NCI-H524 treated with DMSO at 0.1 percent for 48 hours (cell line): Measurements from ENCODE around the gene PKP1.

Experiments
- DNase-seq: peaks from one replicate; lab custom pipeline; 2025; lab: John Stamatoyannopoulos, UW

The PKP1 gene

DNA sequence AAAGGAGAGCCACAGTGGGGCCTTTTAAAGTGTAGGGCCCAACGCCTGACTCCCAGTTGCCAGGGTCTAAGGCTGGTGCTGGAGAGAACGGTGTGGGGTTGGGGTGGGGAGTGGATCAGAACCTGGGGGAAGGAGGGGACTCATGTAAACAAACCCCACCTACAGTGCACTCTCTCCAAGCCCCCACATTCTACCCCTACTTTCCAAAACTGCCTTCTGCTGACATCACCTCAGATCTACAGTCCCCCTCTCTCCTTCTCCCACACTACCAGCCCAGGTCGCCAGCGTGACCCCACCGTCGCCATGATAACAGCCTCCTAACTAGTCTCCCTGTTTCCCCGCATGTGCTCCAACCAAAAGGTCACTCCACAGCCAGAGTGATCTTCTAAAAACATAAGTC lies 67.6 kb downstream of the PKP1 start:
- DNase-seq = no peak

DNA sequence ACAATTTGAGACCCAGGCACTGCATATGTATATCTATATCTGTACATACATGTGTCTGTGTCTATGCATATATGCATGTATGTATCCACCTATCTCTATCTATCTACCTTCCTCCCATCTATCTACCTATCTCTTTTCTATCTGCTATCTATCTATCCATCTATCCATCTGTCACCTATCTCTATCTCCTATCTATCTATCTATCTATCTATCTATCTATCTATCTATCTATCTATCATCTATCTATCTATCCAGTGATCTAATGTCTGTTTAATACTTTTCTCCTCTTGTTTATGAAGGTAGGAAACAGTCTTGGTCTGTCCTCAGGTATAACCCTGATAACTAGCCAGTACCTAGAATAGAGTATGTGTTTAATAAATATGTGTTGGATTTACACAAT lies 68.3 kb downstream of the PKP1 start:
- no peak for DNase-seq

DNA sequence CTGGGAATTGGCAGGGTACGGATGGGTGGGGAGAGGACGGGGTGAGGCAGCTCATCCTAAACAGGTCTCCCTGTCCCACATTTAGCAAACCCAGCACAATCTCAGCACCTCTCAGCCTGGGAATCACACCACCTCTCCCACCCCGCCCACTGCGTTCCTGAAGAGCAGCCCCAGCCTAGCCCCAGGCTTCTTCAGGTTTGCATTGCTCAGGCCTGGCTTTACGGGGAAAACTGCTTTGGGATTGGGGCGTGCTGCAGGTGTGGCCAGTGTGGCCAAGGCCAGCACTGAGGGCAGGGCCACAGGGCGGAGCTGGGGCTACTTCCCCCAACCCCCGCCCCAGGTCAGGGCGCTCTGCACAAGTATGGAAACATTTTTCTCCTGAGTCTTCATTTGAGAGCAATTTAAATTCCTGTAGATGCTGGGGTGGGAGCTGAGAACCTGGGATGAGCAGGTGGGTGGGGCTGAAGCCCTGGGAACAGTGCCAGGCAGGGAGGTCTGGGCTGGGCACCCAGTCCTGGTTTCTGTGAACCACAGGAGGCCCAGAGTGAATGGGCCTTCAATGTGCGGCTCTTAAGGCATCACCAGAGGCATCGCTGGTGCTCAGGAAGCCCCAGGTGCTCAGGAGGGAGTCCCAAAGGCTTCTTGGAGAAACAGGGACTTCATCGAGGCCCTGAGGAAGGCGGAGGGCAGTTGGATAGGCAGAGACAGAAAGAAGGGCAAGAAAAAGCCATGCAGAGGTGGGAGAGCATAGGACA lies 70.1 kb downstream of the PKP1 start:
- no peak for DNase-seq

DNA sequence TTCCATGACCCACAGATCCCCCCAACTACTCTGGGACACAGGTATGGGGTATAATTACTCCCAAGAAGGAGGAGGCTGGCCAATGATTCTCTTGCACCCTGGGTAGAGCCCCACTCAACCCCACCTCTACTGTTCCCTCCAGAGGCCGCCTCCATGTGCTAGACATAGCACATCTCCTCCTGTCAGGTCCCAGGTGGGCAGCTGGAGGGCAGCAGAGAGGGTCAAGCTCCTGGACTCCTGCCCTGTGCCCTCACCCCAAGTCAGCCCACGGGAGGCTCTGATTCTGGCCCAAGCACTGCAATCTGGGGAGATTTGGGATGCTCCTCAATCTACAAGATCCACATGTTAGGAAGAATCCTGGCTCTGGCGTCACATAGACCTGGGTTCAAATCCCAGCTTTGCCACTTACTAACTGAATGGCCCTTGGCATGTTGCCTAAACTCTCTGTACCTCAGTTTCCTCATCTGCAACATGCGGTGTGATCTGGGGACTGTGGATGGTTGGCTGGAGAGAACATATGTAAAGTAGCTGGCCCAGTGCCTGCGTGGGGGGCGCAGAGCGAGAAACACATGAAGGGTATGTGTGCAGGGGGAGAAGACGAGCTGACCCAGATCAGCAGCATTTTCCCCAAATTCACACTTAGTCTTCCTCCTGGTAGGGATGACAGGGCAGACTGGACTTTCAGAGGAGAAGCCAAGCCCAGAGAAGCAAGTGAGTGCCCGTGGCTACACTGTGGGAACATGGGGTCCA lies 71.0 kb downstream of the PKP1 start:
- DNase-seq = no peak

DNA sequence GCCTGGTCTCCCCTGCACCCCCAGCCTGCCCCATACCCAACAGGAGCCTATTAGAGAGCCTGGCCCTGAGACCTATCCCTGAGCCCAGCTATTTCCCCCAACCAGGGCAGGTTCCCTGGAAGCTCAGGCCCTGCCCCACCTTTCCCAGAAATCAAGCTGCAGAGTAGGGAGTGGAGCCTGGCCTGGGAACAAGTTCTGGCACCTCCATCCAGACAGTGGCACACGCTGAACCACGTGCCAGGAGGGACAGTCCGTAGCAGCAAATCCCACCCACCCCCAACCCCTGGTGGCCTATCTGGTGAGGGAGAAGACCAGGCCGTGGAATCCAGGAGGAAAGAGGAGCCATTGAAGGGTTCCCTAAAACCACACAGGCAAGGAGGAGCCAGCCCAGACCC lies 71.6 kb downstream of the PKP1 start:
- DNase-seq = no peak

DNA sequence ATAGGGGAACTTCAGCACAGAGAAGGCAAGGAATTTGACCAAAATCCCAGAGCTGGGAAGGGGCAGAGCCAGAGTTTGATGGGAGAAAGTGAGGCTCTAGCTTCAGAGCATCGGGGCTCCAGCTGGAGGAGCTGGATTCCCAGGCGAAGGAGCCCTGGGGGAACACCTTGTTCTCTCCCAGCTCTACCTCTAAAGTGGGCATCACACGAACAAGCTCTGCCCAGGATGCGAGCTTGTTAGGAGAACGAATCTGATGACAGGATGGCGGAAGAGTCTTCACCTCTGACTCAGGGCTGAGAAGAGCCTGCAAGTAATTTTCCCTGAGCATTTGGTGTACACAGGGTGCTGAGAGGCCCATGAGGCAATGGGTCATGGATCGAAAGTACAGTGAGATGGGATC lies 72.2 kb downstream of the PKP1 start:
- DNase-seq = no peak

DNA sequence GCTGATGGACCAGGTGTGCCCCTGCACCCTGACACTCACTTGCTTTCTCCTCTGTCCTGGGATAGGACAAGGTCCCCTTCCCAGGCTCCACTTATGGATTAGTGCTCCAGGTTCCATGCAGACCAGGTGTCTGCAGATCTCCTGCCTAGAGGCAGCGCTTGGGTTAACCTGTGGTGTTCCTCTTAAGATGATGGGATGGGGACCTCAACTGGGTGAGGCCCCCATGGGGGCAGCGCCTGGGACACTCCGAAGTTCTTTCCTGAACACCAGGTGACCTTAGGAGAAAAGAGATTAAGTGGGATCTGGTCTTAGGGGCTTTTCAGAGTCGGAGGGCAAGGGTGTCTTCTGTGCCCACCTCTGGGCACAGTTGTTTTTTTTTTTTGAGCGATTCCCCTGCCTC lies 72.9 kb downstream of the PKP1 start:
- no peak for DNase-seq

DNA sequence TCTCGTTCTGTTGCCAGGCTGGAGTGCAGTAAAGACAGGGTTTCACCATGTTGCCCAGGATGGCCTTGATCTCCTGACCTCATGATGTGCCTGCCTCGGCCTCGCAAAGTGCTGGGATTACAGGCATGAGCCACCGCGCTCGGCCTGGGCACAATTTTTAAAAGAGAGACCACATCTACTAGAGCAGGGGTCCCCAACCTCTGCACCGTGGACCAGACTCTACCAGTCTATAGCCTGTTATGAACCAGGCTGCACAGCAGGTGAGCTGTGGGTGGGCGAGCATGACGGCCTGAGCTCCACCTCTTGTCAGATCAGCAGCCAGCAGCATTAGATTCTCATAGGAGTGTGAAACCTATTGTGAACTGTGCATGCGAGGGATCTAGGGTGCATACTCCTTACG lies 73.4 kb downstream of the PKP1 start:
- no peak for DNase-seq

DNA sequence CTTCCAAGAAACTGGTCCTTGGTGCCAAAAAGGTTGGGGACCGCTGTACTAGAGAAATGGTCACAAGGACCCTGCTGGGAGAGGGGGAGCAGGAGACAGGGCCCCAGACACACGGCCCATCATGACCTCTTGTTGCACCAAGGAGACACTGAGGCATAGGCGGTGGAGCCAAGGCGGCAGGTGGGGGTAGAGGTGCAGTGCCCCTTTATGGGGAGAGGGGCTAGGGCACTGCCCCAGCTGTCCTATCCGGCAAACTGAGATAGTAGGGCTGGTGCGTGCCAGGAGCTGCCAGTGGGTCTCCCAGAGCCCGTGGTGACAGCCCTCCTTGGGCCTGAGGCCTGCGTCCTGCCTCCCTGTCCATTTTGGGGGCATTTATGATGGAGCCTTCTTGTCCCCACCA lies 73.9 kb downstream of the PKP1 start:
- DNase-seq = no peak

DNA sequence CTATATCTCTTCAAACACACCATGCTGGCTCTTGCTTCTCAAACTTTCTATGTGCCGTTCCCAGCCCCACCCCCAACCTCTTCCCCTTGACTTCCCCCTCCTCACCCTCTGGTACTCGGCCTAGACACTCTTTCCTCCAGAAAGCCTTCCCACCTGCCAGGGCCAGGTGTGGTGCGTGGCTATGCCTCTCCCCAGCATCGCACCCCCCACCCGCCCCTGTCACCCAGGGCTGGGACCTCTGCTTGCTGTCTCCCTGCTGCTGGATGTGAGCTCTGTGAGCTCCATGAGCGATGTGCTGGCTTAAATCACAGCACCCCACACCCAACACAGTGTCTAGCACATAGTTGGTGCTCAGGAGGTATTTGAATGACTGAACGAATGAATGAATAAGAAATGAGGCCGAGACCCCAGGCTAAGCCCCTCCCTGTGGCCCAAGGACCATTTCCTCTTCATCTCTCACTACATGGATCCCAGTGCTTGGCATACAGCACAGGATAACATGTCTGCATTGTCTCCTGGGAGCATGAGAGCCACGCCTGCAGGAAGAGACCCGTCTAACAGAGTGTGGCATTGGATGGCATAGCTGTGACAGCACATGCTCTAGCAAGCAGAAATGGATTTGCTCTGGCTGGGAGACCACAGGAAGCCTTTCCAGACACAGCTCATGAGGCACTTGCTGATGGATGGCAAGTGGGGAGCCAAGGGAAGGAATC lies 74.5 kb downstream of the PKP1 start:
- no peak for DNase-seq

DNA sequence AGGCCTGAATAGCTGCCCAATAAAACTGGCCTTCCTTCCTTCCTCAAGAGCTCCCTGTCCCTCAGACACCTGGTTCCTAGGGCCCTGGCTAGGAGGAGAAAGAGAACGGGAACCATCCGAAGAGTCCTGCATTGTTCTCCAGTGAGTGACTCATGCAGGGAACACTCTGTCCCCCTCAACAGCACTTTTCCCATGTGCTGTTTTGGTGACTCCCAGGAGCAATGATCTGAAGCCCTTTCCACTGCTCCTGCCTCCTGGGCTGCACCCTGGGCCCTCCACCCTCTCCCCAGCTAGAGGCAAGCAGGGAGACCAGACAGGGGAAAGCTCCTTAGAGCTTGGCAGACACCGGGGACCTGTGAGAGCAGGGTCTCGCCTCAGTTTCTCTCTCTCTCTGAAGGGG lies 75.3 kb downstream of the PKP1 start:
- no peak for DNase-seq

DNA sequence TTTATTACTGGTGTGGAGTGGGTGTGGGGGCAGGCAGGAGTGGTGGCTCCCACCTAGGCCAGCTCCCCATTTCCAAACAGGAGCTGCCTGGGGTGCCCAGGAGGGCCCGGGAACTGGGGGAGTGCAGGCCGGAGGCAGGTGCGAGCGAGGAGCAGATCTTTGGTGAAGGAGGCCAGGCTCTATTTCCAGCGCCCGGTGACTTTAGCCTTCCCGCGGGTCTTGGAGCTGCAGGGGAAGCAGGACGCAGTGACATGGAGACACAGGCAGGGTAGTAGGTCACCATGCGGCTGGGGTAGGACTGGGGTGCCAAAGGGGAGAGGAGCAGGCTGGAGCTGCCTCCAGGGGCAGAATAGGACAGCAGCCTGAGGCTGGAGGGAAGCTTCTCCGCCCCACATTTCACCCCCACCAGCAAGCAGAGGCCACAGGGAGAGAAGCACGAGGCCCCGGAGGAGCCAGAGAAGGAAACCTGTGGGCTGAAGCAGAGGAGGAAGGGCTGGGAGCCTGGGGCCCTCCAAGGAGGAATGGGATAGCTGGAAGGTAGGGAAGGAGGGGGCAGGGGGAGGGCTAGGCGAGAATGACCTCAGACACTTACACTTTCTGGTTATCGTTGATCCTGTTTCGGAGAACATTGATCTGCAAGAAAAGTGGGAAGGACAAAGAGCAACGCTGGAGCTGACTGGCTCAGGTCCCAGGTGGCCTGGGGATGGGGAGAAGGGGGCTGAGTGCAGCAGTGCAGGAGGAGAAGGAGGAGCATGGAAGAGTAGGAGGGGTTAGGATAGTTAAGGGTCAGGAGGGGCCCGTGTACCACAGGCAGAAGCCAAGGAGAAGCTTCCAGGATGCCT lies 75.9 kb downstream of the PKP1 start:
- no peak for DNase-seq

DNA sequence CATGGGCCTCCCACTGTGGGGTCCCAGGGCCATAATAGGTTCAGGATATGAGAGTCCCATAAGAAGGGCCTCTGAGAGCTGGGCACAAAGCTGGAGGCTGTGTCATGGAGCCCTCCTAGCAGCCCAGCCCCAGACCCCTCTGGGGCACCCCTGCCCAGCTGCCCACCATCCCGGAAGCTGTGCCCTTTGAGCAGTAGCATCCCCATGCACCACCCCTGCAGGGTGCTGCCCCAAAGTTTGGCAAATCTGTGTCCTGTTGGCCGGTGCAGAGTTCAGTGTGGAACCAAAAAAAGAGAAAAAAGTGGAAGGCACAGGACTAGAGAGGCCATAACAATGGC lies 76.5 kb downstream of the PKP1 start:
- DNase-seq = no peak

DNA sequence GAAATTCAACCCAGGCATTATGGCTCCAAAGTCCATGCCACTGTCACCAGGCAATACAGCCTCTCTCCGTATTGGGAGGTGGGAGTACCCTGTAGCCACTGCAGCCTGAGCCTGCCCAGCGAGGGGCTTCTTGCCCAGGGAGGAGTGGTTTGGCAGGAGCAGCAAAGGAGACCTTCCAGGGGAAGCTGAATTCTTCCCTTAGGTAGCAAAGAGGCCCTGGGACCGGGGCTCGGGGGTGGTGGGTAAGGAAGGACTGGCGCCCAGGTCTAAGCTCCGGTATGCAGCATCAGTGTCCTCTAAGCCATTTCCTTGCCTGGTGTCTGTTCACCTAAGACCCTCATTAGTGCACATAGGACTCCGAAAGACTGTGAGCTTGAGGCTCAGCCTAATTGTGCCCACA lies 77.2 kb downstream of the PKP1 start:
- no peak for DNase-seq

DNA sequence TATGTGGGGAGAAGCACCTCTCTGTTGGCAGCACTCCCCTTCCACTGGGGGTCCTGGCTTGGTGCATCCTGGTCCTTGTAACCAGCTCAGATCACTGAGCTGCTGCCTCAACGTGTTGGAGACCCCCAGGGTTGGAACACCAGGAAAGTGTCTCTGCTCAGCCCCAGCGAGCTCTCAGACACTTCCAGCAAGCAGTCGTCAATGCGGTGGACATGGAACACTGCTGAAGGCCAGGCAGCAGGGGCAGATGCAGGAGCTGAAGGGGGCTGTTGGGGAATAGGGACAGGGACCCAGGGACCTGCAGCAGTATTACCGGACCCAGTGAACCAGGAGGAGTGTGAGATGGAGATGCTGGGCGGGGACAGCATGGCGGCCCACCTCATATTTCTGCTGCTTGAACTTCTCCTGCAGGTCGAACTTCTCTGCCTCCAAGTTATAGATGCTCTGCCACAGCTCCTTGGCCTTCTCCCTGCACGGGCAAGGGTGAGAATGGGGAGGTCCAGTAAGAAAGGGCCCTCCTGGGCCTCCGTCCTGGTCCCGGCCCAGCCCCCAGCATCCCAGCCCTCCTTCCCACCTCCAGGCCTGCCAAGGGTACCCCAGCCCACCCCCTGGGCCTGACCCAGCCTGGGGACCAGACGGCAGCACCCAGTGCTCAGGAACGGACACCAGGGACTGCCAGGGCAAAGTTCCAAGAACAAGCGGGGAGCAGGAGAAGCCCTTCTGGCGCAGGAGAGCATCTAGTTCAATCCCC lies 77.8 kb downstream of the PKP1 start:
- DNase-seq = no peak

DNA sequence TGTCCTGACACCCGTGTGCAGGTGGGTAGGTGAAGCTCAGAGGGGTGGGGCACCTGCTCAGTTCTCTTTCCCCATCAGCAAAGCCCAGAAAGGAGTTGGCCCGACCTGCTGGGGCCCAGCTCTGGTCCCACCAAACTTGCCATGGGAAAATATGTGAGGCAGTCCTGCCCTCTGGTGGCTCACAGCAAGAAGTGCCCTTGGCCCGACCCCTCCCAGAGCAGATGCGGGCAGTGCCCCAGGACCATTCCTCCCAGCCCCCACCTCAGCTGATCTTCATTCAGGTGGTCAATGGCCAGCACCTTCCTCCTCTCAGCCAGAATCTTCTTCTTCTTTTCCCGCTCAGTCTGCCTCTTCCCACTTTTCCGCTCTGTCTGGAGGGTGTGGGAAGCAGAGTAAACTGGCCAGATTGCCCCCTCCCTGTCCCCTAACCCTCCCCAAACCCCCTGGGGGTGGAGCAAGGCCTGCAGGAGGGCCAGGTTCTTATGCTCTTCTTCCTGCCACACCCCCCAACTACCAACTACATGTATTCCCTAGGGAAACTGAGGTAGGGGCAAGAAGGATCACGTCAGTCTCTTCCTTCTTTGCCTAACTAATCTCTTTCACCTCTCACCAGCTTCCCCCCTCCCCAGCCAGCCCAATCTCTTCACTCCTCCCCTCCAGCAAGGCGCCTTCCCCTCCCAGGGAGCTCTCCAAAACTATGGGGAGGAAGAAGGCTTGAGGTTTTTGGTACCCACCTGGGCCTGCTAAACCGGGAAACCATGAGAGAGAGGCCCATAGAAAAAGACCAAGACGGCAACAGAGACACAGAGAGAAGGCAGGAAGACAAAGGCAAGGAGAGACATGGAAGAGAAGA lies 78.6 kb downstream of the PKP1 start:
- no peak for DNase-seq

DNA sequence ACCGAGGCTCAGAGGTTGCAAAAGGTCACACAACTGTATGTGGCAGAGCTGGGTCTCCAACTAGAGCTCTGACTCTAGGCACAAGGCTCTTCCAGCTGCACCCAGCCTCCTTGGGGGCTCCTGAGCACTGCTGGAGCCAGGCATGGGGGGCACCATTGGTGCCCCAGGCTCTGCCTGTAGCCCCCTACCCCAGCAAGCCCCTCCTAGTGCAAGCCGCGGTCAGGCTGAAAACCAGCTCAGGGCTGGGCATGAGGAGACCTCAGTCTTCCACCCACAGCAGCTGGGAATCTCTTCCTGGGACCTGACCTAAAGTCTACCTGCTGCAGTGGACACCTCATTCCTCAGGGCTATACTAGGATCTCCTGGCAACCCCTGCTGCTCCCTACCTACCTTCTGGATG lies 79.6 kb downstream of the PKP1 start:
- no peak for DNase-seq

DNA sequence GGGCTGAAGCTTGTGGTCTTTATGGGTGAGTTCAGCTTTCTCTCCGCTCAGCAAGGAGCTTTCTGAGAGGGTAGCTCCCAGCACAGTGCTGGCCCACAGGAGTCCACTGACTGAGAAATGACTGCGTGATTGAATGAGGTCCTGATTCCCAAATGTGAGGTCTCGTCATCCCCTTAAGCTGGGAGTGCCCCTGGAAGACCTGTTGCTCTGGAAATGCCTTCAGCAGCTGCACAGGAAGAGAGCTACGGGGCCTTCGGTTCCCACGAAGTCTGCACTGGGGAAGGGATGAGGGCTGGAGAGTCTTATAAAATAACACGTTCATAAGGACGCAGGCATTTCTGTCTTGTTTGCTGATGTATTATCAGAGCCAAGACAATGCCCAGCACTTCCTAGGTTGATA lies 80.2 kb downstream of the PKP1 start:
- DNase-seq = no peak

DNA sequence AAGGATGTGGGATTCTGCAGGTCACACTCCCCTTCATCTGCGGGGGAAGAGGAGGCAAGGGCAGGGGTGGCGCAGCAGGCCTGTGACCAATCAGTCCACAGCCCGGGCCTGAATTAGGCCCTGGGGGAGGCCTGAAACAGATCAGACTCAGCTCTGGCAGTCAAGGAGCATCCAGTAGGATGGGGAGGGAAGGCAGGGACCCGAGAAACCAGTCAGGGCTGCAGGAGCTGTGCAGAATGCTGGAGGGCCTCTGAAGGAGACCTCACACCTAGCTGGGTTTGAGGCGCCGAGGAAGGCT lies 81.5 kb downstream of the PKP1 start:
- no peak for DNase-seq

DNA sequence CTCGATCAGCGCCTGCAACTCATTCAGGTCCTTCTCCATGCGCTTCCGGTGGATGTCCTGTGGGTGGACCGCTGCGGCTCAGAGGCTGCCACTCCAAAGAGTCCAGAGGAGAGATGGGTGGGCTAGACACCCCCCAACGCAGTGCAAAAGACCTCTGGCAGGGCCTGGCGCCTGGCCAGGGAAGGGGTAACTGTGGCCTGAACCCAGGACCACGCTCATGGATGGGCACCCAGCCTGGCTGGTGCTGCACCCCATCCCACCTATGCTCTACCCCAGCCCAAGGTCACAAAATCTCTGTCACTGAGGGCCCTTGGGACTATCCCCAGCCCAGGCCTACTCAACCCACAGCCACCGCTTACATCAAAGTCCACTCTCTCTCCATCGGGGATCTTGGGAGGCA lies 81.9 kb downstream of the PKP1 start:
- no peak for DNase-seq

DNA sequence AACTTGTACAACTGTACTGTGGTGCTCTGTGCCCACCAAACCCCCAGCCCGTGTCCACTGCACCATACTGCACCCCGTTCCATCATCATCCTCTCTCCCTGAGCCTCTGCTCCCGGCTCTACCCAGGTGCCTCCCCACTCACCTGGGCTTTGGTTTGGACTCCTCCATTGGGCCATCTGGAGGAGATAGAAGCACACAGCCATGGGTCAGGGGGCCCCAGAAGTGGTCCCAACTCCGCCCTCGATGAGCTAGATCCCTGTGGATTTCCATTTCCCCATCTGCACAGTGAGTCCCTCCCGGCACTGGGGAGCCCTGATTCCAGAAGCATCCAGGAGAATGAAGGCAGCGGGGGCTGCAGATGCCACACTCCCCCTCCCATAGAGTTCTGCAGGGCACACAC lies 83.4 kb downstream of the PKP1 start:
- DNase-seq = no peak
